OCI-LY3 (cell line): Measurements from ENCODE around the gene ZNRF1.

ENCODE experiments used
- H2AFZ ChIP-seq: fragments of 200-600, 300-600 bp; shearing (Covaris generic); 2 replicates; pipeline ENCODE4 v1.6.0; 2014; ENCODE audit warnings: antibody characterized with exemption, low read depth, low read length
- H3K27ac ChIP-seq: fragments of 200-600, 300-600 bp; sonication (generic); 2 replicates; pipeline ENCODE4 v1.5.1; 2014; ENCODE audit warnings: mild to moderate bottlenecking, low read length, moderate library complexity, mixed read lengths
- H3K27me3 ChIP-seq: fragments of 200-600, 300-600 bp; sonication (generic); 2 replicates; pipeline ENCODE4 v1.6.1; 2014; ENCODE audit warnings: low read depth, low read length, mixed read lengths
- H3K36me3 ChIP-seq: fragments of 200-600, 300-600 bp; sonication (generic); replicated peaks from 2 replicates; pipeline ENCODE3; 2014; ENCODE audit warnings: low read depth, low read length, mixed read lengths
- H3K4me1 ChIP-seq: fragments of 300-600, 200-600 bp; sonication (generic); 2 replicates; pipeline ENCODE4 v1.6.1; 2014; ENCODE audit warnings: low read length, mixed read lengths
- H3K4me2 ChIP-seq: fragments of 200-600, 300-600 bp; sonication (generic); 2 replicates; pipeline ENCODE4 v1.6.1; 2014; ENCODE audit warnings: low read length, mixed read lengths
- H3K4me3 ChIP-seq: fragments of 300-600, 200-600 bp; sonication (generic); 2 replicates; pipeline ENCODE4 v1.5.1; 2014; ENCODE audit warnings: antibody characterized with exemption, mild to moderate bottlenecking, low read length, moderate library complexity
- H3K79me2 ChIP-seq: fragments of 300-600, 200-600 bp; shearing (Covaris generic); 2 replicates; pipeline ENCODE4 v1.6.1; 2014; ENCODE audit warnings: mild to moderate bottlenecking, low read length, mixed read lengths
- H3K9ac ChIP-seq: fragments of 300-600, 200-600 bp; shearing (Covaris generic); 2 replicates; pipeline ENCODE4 v1.6.0; 2014; ENCODE audit warnings: mild to moderate bottlenecking, low read length, moderate library complexity
- H3K9me3 ChIP-seq: fragments of 200-600, 300-600 bp; shearing (Covaris generic); 2 replicates; pipeline ENCODE4 v1.6.1; 2014; ENCODE audit warnings: low read length, mixed read lengths; ENCODE audit not compliant: insufficient read depth
- H4K20me1 ChIP-seq: fragments of 200-600, 300-600 bp; sonication (generic); 2 replicates; pipeline ENCODE4 v1.6.1; 2016; ENCODE audit warnings: low read length, mixed read lengths; ENCODE audit not compliant: insufficient read depth
- EZH2phosphoT487 ChIP-seq: fragments of 200-600 bp; shearing (Covaris generic); IDR thresholded peaks from 2 replicates; pipeline ENCODE4 v1.6.1; 2018; ENCODE audit warnings: antibody characterized with exemption, mixed run types, low read depth
- TF ChIP-seq, protein P1 (sequence below): fragments of 200-600, 300-600 bp; sonication (generic); IDR thresholded peaks from 2 replicates; pipeline ENCODE4 v1.5.1; 2014; ENCODE audit warnings: antibody characterized with exemption, low read length, low read depth

The ZNRF1 gene

DNA sequence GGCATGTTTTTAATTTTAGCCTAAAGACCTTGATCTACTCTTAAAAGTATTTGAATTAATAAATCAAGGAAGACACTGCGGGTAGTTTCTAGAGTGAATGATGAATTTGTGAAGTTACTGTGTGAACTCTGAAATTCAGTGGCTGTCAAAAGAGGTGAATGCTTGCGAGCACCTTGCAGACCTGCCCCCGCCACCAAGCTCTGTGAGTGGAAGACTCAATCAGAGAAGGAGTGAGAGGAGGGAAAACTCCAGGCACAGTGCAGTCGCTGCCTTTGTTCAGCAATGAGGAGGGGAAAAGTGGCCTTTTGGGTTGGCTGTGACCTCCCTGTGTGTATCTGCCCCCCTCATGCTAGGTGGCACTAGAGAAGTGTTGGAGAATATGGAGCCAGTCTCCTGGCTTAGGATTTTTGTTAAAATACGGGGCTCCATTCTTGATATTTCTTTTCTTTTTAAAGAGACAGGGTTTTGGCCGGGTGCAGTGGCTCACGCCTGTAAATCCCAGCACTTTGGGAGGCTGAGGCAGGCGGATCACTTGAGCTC is 64.8 kb downstream of the ZNRF1 start:
- no peaks in the 10 kb centered on the region for H3K36me3 ChIP-seq
- H3K9ac ChIP-seq = no peak overlapping the region
- no peaks in the 10 kb centered on the region for H3K79me2 ChIP-seq
- TF ChIP-seq EZH2phosphoT487 = no peak
- TF ChIP-seq, protein P1, sequence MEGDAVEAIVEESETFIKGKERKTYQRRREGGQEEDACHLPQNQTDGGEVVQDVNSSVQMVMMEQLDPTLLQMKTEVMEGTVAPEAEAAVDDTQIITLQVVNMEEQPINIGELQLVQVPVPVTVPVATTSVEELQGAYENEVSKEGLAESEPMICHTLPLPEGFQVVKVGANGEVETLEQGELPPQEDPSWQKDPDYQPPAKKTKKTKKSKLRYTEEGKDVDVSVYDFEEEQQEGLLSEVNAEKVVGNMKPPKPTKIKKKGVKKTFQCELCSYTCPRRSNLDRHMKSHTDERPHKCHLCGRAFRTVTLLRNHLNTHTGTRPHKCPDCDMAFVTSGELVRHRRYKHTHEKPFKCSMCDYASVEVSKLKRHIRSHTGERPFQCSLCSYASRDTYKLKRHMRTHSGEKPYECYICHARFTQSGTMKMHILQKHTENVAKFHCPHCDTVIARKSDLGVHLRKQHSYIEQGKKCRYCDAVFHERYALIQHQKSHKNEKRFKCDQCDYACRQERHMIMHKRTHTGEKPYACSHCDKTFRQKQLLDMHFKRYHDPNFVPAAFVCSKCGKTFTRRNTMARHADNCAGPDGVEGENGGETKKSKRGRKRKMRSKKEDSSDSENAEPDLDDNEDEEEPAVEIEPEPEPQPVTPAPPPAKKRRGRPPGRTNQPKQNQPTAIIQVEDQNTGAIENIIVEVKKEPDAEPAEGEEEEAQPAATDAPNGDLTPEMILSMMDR = no peak
- H3K4me3 ChIP-seq = no peak overlapping the region
- H3K4me2 ChIP-seq = no peak overlapping the region
- H2AFZ ChIP-seq = no peak overlapping the region
- no peaks in the 10 kb centered on the region for H3K9me3 ChIP-seq
- H3K27ac ChIP-seq = no peak overlapping the region
- no peaks in the 10 kb centered on the region for H3K27me3 ChIP-seq
- H3K4me1 ChIP-seq = no peaks in the 10 kb centered on the region
- H4K20me1 ChIP-seq = no peaks in the 10 kb centered on the region

DNA sequence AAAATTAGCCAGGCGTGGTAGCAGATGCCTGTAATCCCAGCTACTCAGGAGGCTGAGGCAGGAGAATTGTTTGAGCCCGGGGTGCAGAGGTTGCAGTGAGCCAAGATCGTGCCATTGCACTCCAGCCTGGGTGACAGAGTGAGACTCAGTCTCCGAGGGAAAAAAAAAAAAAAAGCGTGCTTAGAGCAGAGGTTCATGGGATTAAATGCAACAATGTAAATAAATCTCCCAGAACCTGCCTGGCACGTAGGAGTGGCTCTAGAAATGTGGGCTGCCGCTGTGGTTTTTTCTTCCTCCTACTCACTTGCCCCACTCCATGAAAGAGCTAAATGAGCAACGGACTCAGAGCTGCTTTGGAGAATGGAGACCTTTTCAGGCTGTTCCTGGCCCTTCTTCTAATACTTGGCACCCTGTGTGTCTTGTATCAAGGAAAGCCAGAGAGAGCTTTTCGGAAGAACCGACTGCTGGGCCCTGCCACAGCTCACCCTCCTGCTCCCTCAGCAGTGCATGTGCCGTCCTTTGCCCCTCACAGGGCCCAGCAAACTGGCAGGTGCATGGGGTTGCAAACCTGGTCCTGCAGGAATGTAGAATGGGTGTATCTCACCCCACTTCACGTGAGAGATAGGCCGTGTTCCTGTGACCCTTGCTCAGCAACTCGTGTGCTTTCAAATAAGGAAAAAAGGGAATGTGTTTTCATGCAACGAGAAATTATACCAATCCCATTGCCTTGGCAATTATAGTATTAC is 65.8 kb downstream of the ZNRF1 start:
- Histone ChIP-seq H3K27me3 (no peaks in the 10 kb centered on the region), H3K4me2 (no peak overlapping the region), H2AFZ (no peak overlapping the region), H3K79me2 (no peaks in the 10 kb centered on the region), H3K9me3 (no peaks in the 10 kb centered on the region), H3K9ac (no peak overlapping the region), H4K20me1 (no peaks in the 10 kb centered on the region), H3K27ac (no peak overlapping the region), H3K4me1 (no peaks in the 10 kb centered on the region), H3K36me3 (no peaks in the 10 kb centered on the region), H3K4me3 (no peak overlapping the region)
- TF ChIP-seq, protein P1 = no peak
- TF ChIP-seq EZH2phosphoT487 = no peak

DNA sequence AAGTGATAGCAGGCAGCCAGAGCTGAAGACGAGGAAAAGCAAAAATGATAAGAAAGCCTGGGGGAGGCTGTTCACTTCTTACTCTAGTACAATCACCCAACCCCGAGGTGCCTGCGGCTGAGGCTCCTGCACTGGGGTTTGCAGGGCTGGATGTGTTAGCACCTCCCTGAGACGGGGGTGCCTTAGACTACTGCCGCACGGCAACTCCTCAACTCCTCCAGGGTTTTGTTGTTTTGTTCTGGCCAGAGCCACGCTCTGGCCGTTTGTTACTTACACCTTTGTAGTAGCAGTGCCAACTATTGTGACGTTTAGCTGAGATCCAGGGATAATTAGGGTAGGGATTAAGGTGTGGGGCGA is 66.3 kb downstream of the ZNRF1 start:
- Histone ChIP-seq H3K36me3 (no peaks in the 10 kb centered on the region), H4K20me1 (no peaks in the 10 kb centered on the region), H3K4me3 (no peak overlapping the region), H2AFZ (no peak overlapping the region), H3K4me2 (no peak overlapping the region), H3K79me2 (no peaks in the 10 kb centered on the region), H3K9me3 (no peaks in the 10 kb centered on the region), H3K9ac (no peak overlapping the region), H3K27me3 (no peaks in the 10 kb centered on the region), H3K27ac (no peak overlapping the region), H3K4me1 (no peaks in the 10 kb centered on the region)
- TF ChIP-seq, protein P1 = no peak
- no peak for TF ChIP-seq EZH2phosphoT487

DNA sequence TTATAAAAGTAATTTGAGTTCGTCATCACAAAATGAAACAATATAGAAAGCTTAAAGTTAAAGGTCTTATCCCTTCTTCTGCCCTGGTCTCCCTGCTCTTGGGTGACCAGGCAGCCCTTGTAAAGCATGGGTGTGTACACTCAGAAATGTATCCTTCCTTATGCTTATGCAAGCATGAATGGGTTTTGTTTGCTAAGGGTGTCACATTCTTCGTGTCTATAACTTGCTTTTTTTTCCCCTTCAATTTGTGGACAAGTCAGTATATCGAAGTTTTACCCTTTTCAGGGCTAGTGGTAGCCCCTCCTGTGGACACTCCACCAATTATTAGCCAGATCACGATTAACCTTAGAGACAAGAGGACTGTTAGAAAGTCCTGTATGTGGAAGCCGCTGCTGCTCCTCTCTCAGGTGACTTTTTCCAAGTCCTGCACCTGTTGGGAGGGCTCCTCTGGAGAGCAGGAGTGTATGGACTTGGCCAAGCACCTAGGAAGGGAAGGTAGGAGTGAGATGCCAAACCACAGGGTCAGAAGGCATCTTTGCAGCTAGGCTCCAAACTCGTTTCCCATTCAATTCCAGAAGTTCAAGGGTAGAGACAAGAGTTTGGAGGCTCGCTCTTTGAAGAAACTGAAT is 66.8 kb downstream of the ZNRF1 start:
- H3K27ac ChIP-seq = no peak overlapping the region
- H3K4me1 ChIP-seq = no peaks in the 10 kb centered on the region
- H4K20me1 ChIP-seq = no peaks in the 10 kb centered on the region
- no peak overlapping the region for H3K4me2 ChIP-seq
- H3K4me3 ChIP-seq = no peak overlapping the region
- no peaks in the 10 kb centered on the region for H3K36me3 ChIP-seq
- no peaks in the 10 kb centered on the region for H3K9me3 ChIP-seq
- no peaks in the 10 kb centered on the region for H3K79me2 ChIP-seq
- TF ChIP-seq EZH2phosphoT487 = no peak
- TF ChIP-seq, protein P1 = no peak
- H2AFZ ChIP-seq = no peak overlapping the region
- H3K27me3 ChIP-seq = no peaks in the 10 kb centered on the region
- H3K9ac ChIP-seq = no peak overlapping the region
